Thyroid gland (tissue), 4 donors: Measurements from ENCODE around the gene COL6A2.

Experiments used
- CTCF ChIP-seq, 6 experiments: fragments of 200-600 bp in 3 of 6; fragments of 450-650 bp in 3 of 6; sonication (generic) in 3 of 6; IDR thresholded peaks; one replicate each; pipeline ENCODE4 v1.5.1; 2016 to 2019; ENCODE audit warnings: antibody characterized with exemption in 6 of 6, mild to moderate bottlenecking in 2 of 6, inconsistent platforms in 1 of 6, moderate library complexity in 1 of 6
- POLR2A ChIP-seq, 2 donors: fragments of 450-650 bp; IDR thresholded peaks; one replicate each; pipeline ENCODE4 v1.6.1; 2017; ENCODE audit warnings: antibody characterized with exemption in 2 of 2, mild to moderate bottlenecking in 2 of 2, moderate library complexity in 1 of 2

GRCh38 chr21:46088189-46088588 lies 9.7 kb upstream of the COL6A2 start:
- TF ChIP-seq POLR2A (IDR thresholded peaks at IDR 0.05) (no peak), CTCF (IDR thresholded peaks at IDR 0.05) (no peak)
